Prostate gland (tissue), 2 donors: ENCODE data around the gene SET. TPM values are rescaled to one million over a fixed set of nuclear protein-coding genes. Genes with fewer than 3 reads are reported as not detected.
"Not testable (repeated sequence)": the region's sequence is repeated elsewhere in the genome, so short reads cannot be mapped to it uniquely, and the experiment has no call there.

Source experiments
- DNase-seq: peaks from one replicate; pipeline ENCODE4 v3.0.0-alpha.2; 2019; ENCODE audit warnings: low spot score
- H3K27ac ChIP-seq, 2 donors: fragments of 200-600 bp; sonication (generic); 2 replicates each; pipeline ENCODE4 v1.5.1; 2017 to 2019
- H3K27me3 ChIP-seq: fragments of 200-600 bp; sonication (generic); replicated peaks from 2 replicates; pipeline ENCODE4 v1.5.1; 2019; ENCODE audit not compliant: insufficient read depth
- H3K36me3 ChIP-seq, 2 donors: fragments of 200-600 bp; sonication (generic); 1 replicate in 1 of 2; 2 replicates in 1 of 2; pipeline versions ENCODE4 v1.5.1 to v1.8.1; 2017 to 2019
- H3K4me1 ChIP-seq: fragments of 200-600 bp; sonication (generic); replicated peaks from 2 replicates; pipeline ENCODE4 v1.5.1; 2019
- H3K4me3 ChIP-seq, 2 donors: fragments of 200-600 bp; sonication (generic); 2 replicates each; pipeline ENCODE4 v1.5.1; 2017 to 2019
- H3K9me3 ChIP-seq: fragments of 200-600 bp; sonication (generic); 2 replicates; pipeline ENCODE4 v1.5.1; 2017
- CTCF ChIP-seq, 4 experiments: fragments of 200-600 bp in 2 of 4; fragments of 450-650 bp in 2 of 4; sonication (generic) in 2 of 4; IDR thresholded peaks; 1 replicate in 3 of 4; 2 replicates in 1 of 4; pipeline ENCODE4 v1.5.1; 2016 to 2019; ENCODE audit warnings: antibody characterized with exemption in 4 of 4, mild to moderate bottlenecking in 2 of 4, moderate library complexity in 2 of 4
- POLR2A ChIP-seq: fragments of 450-650 bp; IDR thresholded peaks from one replicate; pipeline ENCODE4 v1.6.1; 2016; ENCODE audit warnings: antibody characterized with exemption, mild to moderate bottlenecking
- POLR2AphosphoS5 ChIP-seq: sonication (generic); formaldehyde crosslinking; IDR thresholded peaks from one replicate; pipeline ENCODE4 v1.6.1; 2017; ENCODE audit warnings: antibody characterized with exemption
- WGBS: methylation state at CpG from one replicate; pipeline ENCODE4 v1.1.5; 2018; 5-methylcytosine and 5-hydroxymethylcytosine counted together
- intact Hi-C: fragments of 100-400 bp; cut with DNase I; formaldehyde crosslinking; loops from one replicate; pipeline ENCODE4 v1.14.2; 2022
- total RNA-seq, 2 donors: library from RNA; depleted of rRNA; stranded (reverse); fragments of >200 nt; gene quantifications; one replicate each; pipeline ENCODE4 v1.1.0, GENCODE V29; 2016

Gene SET
- total RNA-seq, 2 donors from 2014 or later = 138 to 150 TPM

GRCh38 chr9:128657344-128657704 lies 31.7 kb upstream of the SET start:
- Histone ChIP-seq H3K4me3 (no peak overlapping the region), H3K27ac (peak overlapping the region; percentile 95 to 96), H3K36me3 (no peaks in the 10 kb centered on the region), H3K4me1 (no peaks in the 10 kb centered on the region), H3K27me3 (no peaks in the 10 kb centered on the region), H3K9me3 (no peaks in the 10 kb centered on the region)
- WGBS = 96% methylated on average over 13 of the region's 13 CpGs
- TF ChIP-seq POLR2AphosphoS5 (no peak), POLR2A (no peak), CTCF (IDR thresholded peaks at IDR 0.05) (no peak)
- intact Hi-C loops = loop anchor here (2.0 kb wide), 1 partner anchor 31 kb away; the partner anchor contains the start of gene SET
- no peak for DNase-seq

DNA sequence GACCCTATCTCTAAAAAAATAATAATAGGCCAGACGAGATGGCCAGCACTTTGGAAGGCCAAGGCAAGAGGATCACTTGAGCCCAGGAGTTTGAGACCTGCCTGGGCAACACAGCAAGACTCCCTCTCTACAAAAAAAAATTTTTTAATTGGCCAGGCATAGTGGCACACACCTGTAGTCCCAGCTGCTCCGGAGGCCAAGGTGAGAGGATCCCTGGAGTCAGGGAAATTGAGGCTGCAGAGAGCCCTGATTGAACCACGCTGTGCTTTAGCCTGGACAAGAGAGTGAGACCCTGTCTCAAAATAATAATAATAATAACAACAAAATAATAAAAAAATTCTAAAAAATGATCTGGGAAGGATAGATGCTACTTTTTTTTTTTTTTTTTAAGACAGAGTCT lies 31.2 kb upstream of the SET start:
- TF ChIP-seq POLR2A = no peak
- no peak for TF ChIP-seq CTCF (IDR thresholded peaks at IDR 0.05)
- no peak for TF ChIP-seq POLR2AphosphoS5
- H3K36me3 ChIP-seq = no peaks in the 10 kb centered on the region
- H3K4me1 ChIP-seq = no peaks in the 10 kb centered on the region
- DNase-seq = no peak
- H3K4me3 ChIP-seq = no peak overlapping the region
- H3K27ac ChIP-seq = no peak overlapping the region
- H3K9me3 ChIP-seq = no peaks in the 10 kb centered on the region
- 94% methylated on average over 3 of the region's 3 CpGs for WGBS
- intact Hi-C loops = loop anchor here (2.0 kb wide), 1 partner anchor 31 kb away; the partner anchor contains the start of gene SET
- no peaks in the 10 kb centered on the region for H3K27me3 ChIP-seq

- H3K27me3 ChIP-seq, H3K27ac ChIP-seq, H3K9me3 ChIP-seq, DNase-seq, H3K4me3 ChIP-seq, H3K4me1 ChIP-seq, H3K36me3 ChIP-seq, intact Hi-C loops: not testable (repeated sequence)
- WGBS = 90% methylated on average over 8 of the region's 8 CpGs
Measured at GRCh38 chr9:128666481-128666941, 22.5 kb upstream of the SET start.

DNA sequence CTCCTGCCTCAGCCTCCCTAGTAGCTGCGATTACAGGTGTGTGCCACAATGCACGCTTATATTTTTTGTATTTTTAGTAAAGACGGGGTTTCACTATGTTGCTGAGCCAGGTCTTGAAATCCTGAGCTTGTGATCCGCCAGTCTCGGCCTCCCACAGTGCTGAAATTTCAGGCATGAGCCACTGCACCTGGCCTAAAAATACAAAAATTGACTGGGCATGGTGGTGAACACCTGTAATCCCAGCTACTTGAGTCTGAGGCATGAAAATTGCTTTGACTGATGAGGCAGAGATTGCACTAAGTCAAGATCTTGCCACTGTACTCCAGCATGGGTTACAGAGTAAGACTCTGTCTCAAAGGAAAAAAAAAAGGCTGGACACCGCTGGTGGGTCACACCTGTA lies 19.2 kb upstream of the SET start:
- no peak for DNase-seq
- Histone ChIP-seq H3K27ac (no peak overlapping the region), H3K9me3 (no peaks in the 10 kb centered on the region), H3K4me3 (no peak overlapping the region), H3K36me3 (no peaks in the 10 kb centered on the region), H3K4me1 (no peaks in the 10 kb centered on the region), H3K27me3 (no peaks in the 10 kb centered on the region)
- WGBS = 89% methylated on average over 6 of the region's 6 CpGs
- TF ChIP-seq POLR2A = no peak
- no peak for TF ChIP-seq POLR2AphosphoS5
- TF ChIP-seq CTCF (IDR thresholded peaks at IDR 0.05) = no peak
- intact Hi-C loops = no loop called here

- 97% methylated on average over 4 of the region's 4 CpGs for WGBS
- intact Hi-C loops = no loop called here
- H3K27ac ChIP-seq = no peak overlapping the region
- H3K9me3 ChIP-seq = no peaks in the 10 kb centered on the region
- H3K27me3 ChIP-seq = no peaks in the 10 kb centered on the region
- DNase-seq = no peak
- H3K36me3 ChIP-seq = no peaks in the 10 kb centered on the region
- no peaks in the 10 kb centered on the region for H3K4me1 ChIP-seq
- TF ChIP-seq POLR2AphosphoS5 (no peak), POLR2A (no peak), CTCF (IDR thresholded peaks at IDR 0.05) (no peak)
- no peak overlapping the region for H3K4me3 ChIP-seq
Measured at GRCh38 chr9:128675382-128675781, 13.6 kb upstream of the SET start.
